Medulla oblongata (tissue), 1 donor: ENCODE results near the gene TRPT1.
A peak's percentile ranks its signal among the peaks of the same experiment; 100 is the strongest.

Experiments
- DNase-seq: peaks from one replicate; pipeline ENCODE4 v3.0.0-alpha.2; 2015; ENCODE audit errors: extremely low spot score

Gene TRPT1

GRCh38 chr11:64245401-64245796 lies 19.4 kb upstream of the TRPT1 start:
- peak; percentile 40 for DNase-seq

DNA sequence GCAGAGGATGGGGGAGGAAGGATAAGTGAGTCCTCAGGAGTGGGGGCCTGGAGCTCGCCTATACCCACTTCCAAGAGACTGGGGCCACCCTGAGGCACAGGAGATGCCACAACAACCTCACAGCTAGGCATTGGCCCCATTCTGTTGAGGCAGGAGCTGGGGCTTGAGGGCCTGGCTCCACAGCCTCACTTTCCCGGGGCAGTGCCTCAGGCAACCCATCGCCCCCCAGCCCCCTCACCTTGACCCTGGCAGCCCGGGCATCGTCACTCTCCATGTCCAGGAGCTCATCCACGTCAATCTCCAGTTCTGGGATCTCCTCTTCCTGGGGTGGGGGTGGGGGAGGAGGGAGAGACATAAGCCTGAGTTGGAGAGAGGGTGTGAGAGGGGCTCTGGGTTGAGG lies 19.0 kb upstream of the TRPT1 start:
- no peak for DNase-seq

DNA sequence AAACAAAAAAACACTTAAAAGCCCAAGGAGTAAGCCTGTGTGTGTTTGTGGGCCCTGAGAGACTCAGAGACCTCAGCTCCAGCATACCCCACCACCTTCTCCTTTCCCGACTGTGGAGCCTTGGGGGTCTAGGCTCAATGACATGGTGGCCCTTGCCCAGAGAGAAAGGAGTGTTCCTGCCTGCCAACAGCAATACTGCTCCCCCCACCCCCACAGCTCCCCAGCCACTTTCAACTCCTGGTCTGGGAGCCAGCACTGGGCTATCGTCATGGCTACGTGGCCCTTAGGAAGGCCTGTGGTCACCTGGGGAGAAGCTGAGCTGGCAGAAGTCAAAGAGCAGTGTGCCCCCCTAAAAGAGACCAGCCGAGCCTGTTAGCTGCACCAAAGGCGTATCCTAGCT lies 18.1 kb upstream of the TRPT1 start:
- DNase-seq = no peak

- no peak for DNase-seq
Measured at GRCh38 chr11:64243236-64243854, 17.4 kb upstream of the TRPT1 start.

DNA sequence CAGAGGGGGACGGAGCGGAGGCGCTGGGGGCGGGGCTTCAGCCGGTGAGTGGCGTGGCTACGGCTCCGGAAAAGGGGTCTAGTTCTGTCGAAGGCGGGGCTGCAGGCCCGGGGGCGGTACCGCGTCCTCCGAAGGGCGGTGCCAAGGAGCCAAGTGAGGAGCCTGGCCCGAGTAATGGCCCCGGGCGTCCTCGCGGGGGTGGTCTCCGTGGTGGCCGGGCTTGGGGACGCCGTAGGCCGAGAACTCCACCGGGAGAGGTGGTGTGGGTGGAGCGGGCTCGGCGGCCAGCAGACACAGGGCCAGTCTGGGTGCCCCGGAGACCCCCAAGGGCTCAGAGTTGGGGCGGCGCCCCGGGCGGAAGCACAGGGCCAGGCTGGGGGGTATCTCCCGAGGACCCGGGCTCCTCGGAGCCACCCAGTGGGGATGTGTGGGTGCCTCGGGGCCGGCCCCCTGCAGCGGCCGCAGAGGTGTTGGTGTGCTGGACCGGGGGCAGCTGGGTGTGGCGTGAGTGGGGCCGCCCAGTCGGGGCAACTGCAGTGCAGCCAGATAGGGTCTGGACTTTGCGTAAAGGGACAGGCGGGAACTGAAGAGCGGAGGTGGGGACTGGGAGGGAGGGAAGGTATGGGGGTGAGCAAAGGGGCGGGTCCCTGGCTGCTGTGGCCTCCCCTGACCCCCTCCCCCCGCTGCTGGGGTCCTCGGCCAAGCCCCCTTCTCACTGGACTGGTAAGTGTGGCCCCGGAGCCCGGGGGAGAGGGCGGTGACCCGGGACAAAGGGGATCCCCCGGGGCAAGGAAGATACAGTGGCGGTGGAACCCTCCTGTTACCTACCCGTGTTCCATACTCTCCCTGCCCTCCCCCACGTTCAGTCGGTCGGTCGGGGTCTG lies 15.7 kb upstream of the TRPT1 start:
- peak; percentile 25 for DNase-seq

- peak; percentile 99 for DNase-seq
Measured at GRCh38 chr11:64241241-64241490, 15.2 kb upstream of the TRPT1 start.

- peak; percentile 98 for DNase-seq
Measured at GRCh38 chr11:64240435-64241240, 14.7 kb upstream of the TRPT1 start, which contains the start of gene FKBP2. FKBP2 (plus strand) TSS chr11:64241095; CDS start chr11:64242388, 1,293 bp downstream.

DNA sequence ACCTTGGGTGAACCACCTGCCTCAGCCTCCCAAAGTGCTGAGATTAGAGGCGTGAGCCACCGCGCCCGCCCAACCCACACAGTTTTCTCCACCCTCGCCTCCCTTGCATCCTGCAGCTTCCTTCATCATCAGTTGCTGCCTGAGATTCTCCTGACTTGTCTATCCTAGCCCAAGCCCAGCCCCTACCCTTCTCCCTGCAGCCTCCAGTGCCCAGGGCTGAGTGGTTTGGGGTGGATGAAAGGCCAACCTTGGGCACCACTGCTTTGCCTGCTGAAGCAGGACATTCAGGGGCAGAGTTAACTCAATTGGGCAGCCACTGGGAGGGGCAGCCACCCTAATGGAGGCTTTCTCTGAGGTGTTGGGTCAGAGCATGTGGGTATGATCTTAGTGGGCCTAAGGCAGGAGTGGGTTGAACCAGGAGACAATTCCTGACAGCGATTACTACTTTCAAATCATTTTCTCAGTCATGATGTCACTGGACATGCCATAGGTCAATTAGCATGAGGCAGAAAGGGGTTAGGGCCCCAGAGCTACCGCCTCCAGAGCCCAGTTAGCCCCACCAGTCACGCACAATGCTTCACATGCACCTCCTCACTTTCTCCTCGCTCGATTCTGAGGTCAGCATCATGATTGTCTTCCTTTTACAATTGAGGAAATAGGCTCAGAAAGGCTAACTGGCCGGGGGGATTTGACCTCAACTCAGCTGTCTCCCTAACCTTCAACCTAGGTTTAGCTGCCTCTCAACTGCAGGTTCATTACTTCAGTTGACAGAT lies 13.9 kb upstream of the TRPT1 start:
- peak; percentile 82 for DNase-seq

DNA sequence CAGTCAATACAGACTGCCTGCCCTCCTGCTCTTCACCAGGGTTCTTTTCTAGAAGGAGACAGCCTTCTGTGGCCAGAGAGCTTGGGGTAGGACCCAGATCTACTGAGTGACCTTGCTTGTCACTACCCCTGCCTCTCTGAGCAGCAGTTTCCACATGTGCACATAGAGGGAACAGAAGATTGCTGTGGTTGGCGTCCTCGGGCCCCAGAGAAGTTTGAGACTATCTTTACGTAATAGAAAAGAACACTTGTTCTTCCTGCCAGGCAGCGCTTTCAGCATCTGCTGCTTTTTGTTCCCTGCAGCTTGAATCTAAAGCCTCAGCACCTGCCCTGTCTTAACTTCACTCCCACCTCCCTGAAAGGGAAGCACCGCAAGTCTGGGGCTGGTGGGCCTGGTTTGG lies 13.0 kb upstream of the TRPT1 start:
- DNase-seq = no peak

DNA sequence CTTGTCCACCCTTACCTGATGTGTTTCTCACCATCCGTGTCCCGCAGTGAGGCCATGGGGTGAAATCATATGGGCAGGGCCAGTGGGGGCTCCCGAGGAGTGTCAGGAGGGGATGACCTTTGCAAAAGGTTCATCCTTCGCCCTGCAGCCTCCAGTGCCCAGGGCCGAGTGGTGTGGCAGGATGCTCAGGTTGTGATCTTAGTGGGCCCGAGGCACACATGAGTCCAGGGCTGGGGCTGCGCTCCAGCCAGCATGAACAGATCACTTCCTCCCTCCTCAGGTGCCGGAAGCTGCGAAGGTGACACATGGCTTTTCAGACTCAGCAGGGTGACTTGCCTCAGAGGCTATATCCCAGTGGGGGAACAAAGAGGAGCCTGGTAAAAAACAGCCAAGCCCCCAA lies 12.1 kb upstream of the TRPT1 start:
- DNase-seq = no peak

DNA sequence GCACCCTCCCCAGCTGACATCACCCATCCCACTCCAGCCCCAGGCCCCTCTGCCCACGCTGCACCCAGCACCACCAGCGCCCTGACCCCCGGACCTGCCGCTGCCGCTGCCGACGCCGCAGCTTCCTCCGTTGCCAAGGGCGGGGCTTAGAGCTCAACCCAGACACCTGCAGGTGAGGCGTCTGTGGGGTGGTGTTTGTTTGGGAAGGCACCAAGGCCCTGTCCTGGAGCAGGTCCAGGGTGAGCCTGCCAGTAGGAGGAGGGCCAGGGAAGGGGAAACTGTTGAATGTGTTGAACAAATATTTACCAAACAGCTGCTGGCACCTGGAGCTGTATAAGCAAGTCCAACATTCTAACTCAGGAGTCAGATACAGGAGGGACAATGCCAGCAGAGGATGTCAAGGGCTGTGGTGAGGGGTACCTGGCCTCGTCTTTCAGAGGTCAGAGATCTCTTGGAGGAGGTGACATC lies 11.5 kb upstream of the TRPT1 start:
- no peak for DNase-seq

DNA sequence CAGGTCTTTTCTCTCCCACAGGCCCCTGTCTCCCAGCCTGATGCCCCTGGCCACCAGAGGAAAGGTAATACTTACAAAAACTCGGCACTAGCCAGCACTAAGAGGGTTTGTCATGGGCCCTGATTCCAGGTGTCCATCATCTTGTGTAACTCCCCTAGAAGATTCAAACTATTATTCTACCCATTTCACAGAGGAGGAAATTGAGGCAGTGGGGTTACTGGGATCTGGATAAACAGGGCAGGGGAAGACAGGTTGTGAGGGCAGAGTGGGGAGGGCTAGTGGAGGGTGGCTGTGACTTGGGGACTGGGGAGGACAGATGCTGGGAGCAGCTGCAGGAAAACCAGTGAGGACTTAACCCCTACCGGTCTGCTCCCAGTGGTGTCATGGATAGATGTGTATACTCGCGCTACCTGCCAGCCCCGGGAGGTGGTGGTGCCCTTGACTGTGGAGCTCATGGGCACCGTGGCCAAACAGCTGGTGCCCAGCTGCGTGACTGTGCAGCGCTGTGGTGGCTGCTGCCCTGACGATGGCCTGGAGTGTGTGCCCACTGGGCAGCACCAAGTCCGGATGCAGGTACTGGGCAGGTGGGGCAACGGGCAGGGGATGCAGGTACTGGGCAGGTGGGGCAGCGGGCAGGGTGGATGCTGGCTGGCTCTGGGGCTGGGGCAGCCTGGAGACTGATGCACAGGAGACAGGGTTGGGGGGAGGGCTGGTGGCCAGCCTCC lies 9.6 kb upstream of the TRPT1 start:
- no peak for DNase-seq

DNA sequence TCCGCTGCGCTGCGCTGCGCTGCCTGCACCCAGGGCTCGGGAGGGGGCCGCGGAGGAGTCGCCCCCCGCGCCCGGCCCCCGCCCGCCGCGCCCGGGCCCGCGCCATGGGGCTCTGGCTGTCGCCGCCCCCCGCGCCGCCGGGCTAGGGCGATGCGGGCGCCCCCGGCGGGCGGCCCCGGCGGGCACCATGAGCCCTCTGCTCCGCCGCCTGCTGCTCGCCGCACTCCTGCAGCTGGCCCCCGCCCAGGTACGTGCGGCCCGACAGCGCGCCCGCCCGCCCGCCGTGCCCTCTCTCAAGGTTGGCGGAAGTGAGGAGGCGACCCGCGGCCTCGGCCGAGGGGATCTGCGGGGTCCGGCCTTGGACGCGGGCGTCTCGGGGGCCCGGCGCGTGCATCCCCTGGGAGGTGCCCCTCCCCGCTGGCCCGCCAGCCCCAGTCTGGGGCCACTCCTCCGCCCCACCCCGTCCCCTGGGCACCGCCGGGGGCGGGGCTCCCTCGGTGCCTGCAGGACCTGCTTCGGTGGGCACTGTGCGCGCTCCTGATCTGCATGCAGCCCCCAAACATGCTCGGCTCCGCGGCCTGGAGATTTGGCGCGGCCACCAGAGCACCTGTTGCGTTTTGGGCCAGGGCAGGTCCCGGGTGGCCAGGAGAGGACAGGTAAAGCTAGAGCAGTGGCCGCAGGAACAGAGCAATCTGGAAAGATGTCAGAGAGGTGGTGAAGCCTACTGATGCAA lies 8.8 kb upstream of the TRPT1 start:
- DNase-seq = peak; percentile 48

DNA sequence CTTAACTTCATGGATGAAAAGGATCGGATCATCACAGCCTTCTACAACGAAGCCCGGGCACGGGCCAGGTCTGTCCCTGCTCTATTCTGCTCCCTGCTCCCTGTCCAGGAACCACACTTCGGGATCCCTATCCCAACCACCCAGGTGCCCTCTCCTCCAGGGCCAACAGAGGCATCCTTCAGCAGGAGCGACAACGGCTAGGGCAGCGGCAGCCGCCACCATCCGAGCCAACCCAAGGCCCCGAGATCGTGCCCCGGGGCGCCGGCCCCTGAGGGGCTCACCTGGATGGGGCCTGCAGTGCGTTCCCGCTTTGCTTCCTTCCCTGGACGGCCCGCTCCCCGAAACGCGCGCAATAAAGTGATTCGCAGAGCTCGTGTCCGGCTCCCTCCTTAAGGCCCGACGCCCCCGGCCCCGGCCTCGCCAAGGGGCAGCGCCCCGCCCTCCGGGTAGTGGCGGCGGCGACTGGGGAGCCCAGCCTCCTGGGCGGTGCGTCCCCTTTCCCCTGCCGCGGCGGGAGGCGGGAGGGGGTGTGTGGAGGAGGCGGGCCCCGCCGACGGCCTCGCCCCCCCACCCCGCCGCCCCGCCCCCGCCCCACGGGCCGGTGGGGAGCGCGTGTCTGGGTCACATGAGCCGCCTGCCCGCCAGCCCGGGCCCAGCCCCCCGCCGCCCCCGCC lies 8.1 kb upstream of the TRPT1 start, which contains the start of gene VEGFB:
TSS of gene VEGFB (plus strand) at position 672 of the 674 bp plus-strand sequence. CDS start 250 bp downstream, outside the sequence.
- DNase-seq = peak; percentile 82

GRCh38 chr11:64232967-64233315 lies 7.0 kb upstream of the TRPT1 start:
- no peak for DNase-seq

DNA sequence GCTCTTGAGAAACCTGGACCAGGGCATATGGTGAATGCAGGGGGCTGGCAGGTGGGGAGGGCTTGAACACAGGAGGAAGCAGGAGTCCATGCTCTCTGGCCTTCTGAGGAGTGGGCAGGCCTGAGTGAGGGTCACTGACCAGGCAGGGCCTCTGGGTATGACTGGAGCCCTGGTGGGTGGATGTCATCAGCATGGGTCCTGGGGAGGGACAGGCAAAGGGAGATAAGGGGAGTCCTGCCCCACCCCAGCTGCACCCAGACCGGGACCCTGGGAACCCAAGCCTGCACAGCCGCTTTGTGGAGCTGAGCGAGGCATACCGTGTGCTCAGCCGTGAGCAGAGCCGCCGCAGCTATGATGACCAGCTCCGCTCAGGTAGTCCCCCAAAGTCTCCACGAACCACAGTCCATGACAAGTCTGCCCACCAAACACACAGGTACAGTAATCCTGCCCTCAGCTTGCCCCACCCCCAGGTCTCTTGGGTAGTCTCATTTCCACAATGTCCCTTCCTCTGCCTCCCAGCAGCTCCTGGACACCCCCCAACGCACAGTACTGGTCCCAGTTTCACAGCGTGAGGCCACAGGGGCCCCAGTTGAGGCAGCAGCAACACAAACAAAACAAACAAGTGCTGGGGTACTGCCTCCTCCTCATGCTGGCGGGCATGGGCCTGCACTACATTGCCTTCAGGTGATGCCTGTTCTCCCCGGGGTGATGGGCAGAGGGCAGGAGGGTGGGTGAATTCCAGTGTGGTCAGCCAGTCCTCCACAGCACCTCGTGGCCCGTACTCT lies 6.4 kb upstream of the TRPT1 start:
- no peak for DNase-seq

DNA sequence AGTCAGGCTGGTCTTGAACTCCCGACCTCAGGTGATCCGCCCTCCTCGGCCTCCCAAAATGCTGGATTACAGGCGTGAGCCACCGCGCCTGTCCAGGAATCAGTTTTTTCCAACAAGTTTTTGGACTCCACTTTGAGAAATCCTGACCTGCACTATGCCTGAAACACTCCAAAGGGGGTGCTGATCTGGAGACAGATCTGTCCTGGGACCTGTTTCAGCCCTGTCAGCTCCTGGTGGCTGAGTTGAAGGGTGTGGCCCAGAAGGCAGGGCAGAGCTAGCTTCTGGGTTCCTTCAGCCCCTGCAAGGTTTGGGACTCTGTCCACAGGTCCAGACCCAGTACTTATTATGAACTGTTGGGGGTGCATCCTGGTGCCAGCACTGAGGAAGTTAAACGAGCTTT lies 5.6 kb upstream of the TRPT1 start:
- DNase-seq = no peak

GRCh38 chr11:64230985-64231365 lies 5.0 kb upstream of the TRPT1 start:
- DNase-seq = no peak
